ENCODE measurements around the gene CTSK.

The CTSK gene

DNA sequence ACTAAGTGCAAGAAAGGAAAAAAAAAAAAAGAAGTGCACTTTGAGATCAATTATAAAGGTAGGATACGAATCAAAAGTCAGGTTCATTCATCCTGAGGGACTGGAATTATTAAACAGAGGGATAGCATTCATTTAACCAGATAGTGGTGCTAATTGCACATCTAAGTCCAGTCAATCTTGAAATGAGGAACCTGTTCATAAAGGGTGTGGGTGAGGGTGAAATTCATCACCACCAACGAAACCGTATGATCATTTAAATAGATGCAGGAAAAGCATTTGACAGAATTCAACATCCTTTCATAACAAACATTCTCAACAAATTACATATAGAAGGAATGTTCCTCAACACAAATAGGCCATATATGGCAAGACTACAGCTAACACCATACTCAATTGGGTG is 48.0 kb downstream of the CTSK start:
- DNase-seq (ENCODE audit: low spot score), result no peak

DNA sequence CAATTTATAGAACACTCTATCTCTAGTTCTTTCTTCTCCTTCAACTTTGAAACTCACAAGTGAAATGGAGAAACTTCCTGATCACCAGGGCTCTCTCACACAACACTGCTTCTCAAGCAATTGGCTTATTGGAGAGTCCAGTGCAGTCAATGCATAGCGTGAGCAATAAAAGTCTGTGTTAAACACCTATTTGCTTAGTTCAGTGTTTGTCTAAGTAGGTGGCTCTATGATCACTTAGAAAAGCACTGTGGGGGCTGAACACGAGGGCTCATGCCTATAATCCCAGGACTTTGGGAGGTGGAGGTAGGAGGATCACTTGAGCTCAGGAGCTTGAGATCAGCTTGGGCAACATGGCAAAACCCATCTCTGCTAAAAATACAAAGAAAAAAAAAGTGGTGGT is 54.6 kb downstream of the CTSK start:
- DNase-seq (ENCODE audit: low spot score), result no peak

- DNase-seq (ENCODE audit: low spot score), result no peak
Observed at GRCh38 chr1:150751443-150751842, 56.6 kb downstream of the CTSK start.

- DNase-seq (ENCODE audit: low spot score), result no peak
Observed at GRCh38 chr1:150749720-150750311, 58.2 kb downstream of the CTSK start.

DNA sequence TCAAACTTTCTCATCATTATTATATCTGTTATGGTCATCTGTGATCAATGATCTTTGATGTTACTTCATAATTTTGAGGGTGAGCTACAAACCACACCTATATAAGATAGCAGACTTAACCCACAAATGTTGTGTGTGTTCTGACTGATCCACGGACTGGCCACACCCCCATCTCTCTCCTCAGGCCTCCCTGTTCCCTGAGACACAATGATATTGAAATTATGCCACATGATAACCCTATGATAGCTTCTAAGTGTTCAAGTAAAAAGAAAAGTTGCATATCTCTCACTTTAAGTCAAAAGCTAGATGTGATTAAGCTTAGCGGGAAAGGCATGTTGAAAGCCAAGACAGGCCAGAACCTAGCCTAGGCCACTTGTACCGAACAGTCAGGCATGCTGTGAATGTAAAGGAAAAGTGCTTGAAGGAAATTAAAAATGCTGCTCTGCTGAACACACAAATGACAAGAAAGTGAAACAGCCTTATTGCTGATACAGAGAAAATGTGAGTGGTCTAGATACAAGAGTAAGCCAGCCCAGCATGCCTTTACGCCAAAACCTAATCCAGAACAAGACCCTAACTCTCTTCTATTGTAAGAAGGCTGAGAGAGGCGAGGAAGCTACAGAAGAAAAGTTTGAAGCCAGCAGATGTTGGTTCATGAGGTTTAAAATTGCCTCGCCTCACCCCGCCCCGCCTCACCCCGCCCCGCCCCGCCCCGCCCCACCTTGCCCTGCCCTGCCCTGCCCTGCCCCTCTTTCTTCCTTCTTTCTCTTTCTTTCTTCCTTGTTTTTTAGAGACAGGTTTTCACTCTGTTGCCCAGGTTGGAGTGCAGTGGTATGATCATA is 59.0 kb downstream of the CTSK start:
- no peak for DNase-seq (ENCODE audit: low spot score)

Data from iPS-NIHi11 (cell line).